ENCODE results near the gene TNS3. TPM values are rescaled to one million over a fixed set of nuclear protein-coding genes. Genes with fewer than 3 reads are reported as not detected.

Gene TNS3
- total RNA-seq, 1 donor from 2014 or later = 92.9 TPM

GRCh38 chr7:47477191-47478016, 104.5 kb downstream of the TNS3 start:
- H3K27ac Mint-ChIP-seq (ENCODE audit: unreplicated experiment) = no peak overlapping the region
- H3K9ac ChIP-seq (ENCODE audit: low read length) = peak overlapping the region; percentile 38

GRCh38 chr7:47475880-47476227, 106.1 kb downstream of the TNS3 start:
- Histone ChIP-seq H3K9ac (ENCODE audit: low read length) (peak overlapping the region; percentile 39), H3K4me2 (ENCODE audit: low read length) (peak overlapping the region; percentile 66)
- FAIRE-seq = no peak

More at GRCh38 chr7:47477191-47478016, 104.5 kb downstream of the TNS3 start:
- FAIRE-seq (no peak), DNase-seq (ENCODE audit: low read depth) (no peak)
- Mint-ChIP-seq H3K9me3 (ENCODE audit: unreplicated experiment) (no peaks in the 10 kb centered on the region), H3K27me3 (ENCODE audit: low read depth, unreplicated experiment) (no peaks in the 10 kb centered on the region), H3K4me1 (ENCODE audit: low read depth, unreplicated experiment) (peaks cover 58% of the 10 kb centered on the region), H3K36me3 (ENCODE audit: low read depth, unreplicated experiment) (peaks cover 16% of the 10 kb centered on the region), H3K4me3 (ENCODE audit: unreplicated experiment) (no peak overlapping the region)
- H3K27me3 ChIP-seq (ENCODE audit: insufficient read depth, low read length) = no peaks in the 10 kb centered on the region
- no peaks in the 10 kb centered on the region for H3K9me3 ChIP-seq (ENCODE audit: insufficient read depth, low read depth, low read length)
- peaks cover 64% of the 10 kb centered on the region for H3K79me2 ChIP-seq (ENCODE audit: insufficient read depth, low read length)
- H4K20me1 ChIP-seq (ENCODE audit: insufficient read depth, low read length) = peaks cover 34% of the 10 kb centered on the region
- H3K4me1 ChIP-seq (ENCODE audit: insufficient read depth, low read length) = peaks cover 50% of the 10 kb centered on the region
- H3K36me3 ChIP-seq (ENCODE audit: insufficient read depth, low read length) = no peaks in the 10 kb centered on the region
- no peak overlapping the region for H3K4me3 ChIP-seq (ENCODE audit: insufficient read depth, low read depth, low read length)
- H2AFZ ChIP-seq (ENCODE audit: low read depth, low read length) = no peak overlapping the region
- H3K4me2 ChIP-seq (ENCODE audit: low read length) = peak overlapping the region; percentile 25
- H3K27ac ChIP-seq (ENCODE audit: low read depth, low read length) = no peak overlapping the region
- TF ChIP-seq CTCF (IDR thresholded peaks at IDR 0.05; ENCODE audit: insufficient read depth, low read depth, low read length) (no peak), EZH2 (IDR thresholded peaks at IDR 0.05; ENCODE audit: insufficient read depth, low read length) (no peak)

More at GRCh38 chr7:47475880-47476227, 106.1 kb downstream of the TNS3 start:
- peaks cover 45% of the 10 kb centered on the region for H3K4me1 Mint-ChIP-seq (ENCODE audit: low read depth, unreplicated experiment)
- Histone ChIP-seq H3K4me1 (ENCODE audit: insufficient read depth, low read length) (peaks cover 35% of the 10 kb centered on the region), H3K79me2 (ENCODE audit: insufficient read depth, low read length) (peaks cover 54% of the 10 kb centered on the region), H2AFZ (ENCODE audit: low read depth, low read length) (no peak overlapping the region), H3K4me3 (ENCODE audit: insufficient read depth, low read depth, low read length) (no peak overlapping the region), H3K27me3 (ENCODE audit: insufficient read depth, low read length) (no peaks in the 10 kb centered on the region), H3K36me3 (ENCODE audit: insufficient read depth, low read length) (no peaks in the 10 kb centered on the region), H3K27ac (ENCODE audit: low read depth, low read length) (peak overlapping the region; percentile 40), H3K9me3 (ENCODE audit: insufficient read depth, low read depth, low read length) (no peaks in the 10 kb centered on the region), H4K20me1 (ENCODE audit: insufficient read depth, low read length) (peaks cover 40% of the 10 kb centered on the region)
- no peaks in the 10 kb centered on the region for H3K9me3 Mint-ChIP-seq (ENCODE audit: unreplicated experiment)
- H3K4me3 Mint-ChIP-seq (ENCODE audit: unreplicated experiment) = no peak overlapping the region
- no peaks in the 10 kb centered on the region for H3K27me3 Mint-ChIP-seq (ENCODE audit: low read depth, unreplicated experiment)
- no peak for DNase-seq (ENCODE audit: low read depth)
- no peak overlapping the region for H3K27ac Mint-ChIP-seq (ENCODE audit: unreplicated experiment)
- no peak for TF ChIP-seq EZH2 (IDR thresholded peaks at IDR 0.05; ENCODE audit: insufficient read depth, low read length)
- TF ChIP-seq CTCF (IDR thresholded peaks at IDR 0.05; ENCODE audit: insufficient read depth, low read depth, low read length) = no peak
- peaks cover 17% of the 10 kb centered on the region for H3K36me3 Mint-ChIP-seq (ENCODE audit: low read depth, unreplicated experiment)
